Fibroblast of lung (primary cell): ENCODE measurements around the gene RNF220.

ENCODE experiments used
- CTCF ChIP-seq, 2 donors: IDR thresholded peaks in 1 of 2; conservative IDR thresholded peaks in 1 of 2; 1 replicate in 1 of 2; 2 replicates in 1 of 2; pipeline ENCODE4 v1.5.1; 2011 to 2012; ENCODE audit warnings: low read length in 2 of 2, control low read depth in 1 of 2, inconsistent platforms in 1 of 2, low read depth in 1 of 2, mild to moderate bottlenecking in 1 of 2
- EZH2 ChIP-seq: IDR thresholded peaks from 2 replicates; pipeline ENCODE4 v1.5.1; 2012; ENCODE audit warnings: low read length, control low read depth, mild to moderate bottlenecking; ENCODE audit errors: missing control alignments

GRCh38 chr1:44515416-44515815 lies 110.4 kb downstream of the RNF220 start:
- TF ChIP-seq CTCF (conservative IDR thresholded peaks at IDR 0.05 in 1 of 2, IDR thresholded peaks at IDR 0.05 in 1 of 2; ENCODE audit: low read depth in 1 of 2, low read length in 2 of 2) = no peak
- no peak for TF ChIP-seq EZH2
